Fibroblast of mammary gland (primary cell): Measurements from ENCODE around the gene MTUS2.

ENCODE experiments used
- DNase-seq: peaks from one replicate; pipeline ENCODE4 v3.0.0-alpha.2; 2010; ENCODE audit warnings: low read depth
- H3K4me3 ChIP-seq: 2 replicates; pipeline ENCODE4 v1.5.1; 2011; ENCODE audit warnings: low read depth, mild to moderate bottlenecking, low read length, moderate library complexity; ENCODE audit not compliant: control insufficient read depth
- TF ChIP-seq, protein P1 (sequence below): conservative IDR thresholded peaks from 2 replicates; pipeline ENCODE4 v1.5.1; 2011; ENCODE audit warnings: low read depth, low read length, inconsistent platforms; ENCODE audit not compliant: control insufficient read depth, insufficient read depth

MTUS2 gene

DNA sequence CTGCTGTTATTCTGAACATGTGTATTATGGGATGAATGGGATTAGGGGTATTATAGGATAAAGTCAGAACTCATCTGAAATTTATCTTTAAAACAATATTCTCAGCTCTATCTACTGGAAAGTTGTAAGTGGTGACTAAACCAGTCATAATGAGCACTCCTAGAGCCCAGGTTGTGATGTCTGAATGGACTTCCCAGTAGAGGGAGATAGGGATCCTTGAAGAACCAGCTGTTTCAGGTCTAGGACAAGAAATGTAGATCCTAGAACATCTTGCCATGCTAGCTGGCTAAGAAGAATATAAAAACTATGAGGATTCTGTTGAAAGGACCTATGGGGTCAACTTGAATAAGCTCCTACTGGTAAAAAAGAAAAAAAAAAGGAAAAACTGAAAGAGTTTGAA, 464.6 kb downstream of the MTUS2 start:
- peak; percentile 1 for DNase-seq
- TF ChIP-seq, protein P1, sequence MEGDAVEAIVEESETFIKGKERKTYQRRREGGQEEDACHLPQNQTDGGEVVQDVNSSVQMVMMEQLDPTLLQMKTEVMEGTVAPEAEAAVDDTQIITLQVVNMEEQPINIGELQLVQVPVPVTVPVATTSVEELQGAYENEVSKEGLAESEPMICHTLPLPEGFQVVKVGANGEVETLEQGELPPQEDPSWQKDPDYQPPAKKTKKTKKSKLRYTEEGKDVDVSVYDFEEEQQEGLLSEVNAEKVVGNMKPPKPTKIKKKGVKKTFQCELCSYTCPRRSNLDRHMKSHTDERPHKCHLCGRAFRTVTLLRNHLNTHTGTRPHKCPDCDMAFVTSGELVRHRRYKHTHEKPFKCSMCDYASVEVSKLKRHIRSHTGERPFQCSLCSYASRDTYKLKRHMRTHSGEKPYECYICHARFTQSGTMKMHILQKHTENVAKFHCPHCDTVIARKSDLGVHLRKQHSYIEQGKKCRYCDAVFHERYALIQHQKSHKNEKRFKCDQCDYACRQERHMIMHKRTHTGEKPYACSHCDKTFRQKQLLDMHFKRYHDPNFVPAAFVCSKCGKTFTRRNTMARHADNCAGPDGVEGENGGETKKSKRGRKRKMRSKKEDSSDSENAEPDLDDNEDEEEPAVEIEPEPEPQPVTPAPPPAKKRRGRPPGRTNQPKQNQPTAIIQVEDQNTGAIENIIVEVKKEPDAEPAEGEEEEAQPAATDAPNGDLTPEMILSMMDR, result no peak
- no peak overlapping the region for H3K4me3 ChIP-seq

DNA sequence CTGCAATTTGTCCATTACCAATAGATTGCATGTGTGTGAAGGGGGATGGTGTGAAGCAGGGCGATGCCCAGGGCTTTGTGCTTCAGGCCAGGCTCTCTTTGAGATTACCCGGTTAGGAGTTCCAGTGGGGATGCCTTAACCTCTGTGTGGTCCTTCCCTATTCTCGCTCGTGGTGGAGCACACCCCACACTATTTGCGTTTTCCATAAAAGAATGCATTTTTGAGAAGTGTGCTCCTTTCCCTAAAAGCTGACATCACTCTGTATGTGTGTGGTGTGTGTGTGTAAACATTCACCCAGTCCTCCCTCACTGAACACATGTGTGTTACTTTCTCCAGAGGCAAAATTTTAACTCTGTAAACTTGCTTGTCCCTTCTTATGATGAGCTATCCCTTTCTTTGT, 467.1 kb downstream of the MTUS2 start:
- TF ChIP-seq, protein P1, result no peak
- no peak for DNase-seq
- H3K4me3 ChIP-seq, result no peak overlapping the region

DNA sequence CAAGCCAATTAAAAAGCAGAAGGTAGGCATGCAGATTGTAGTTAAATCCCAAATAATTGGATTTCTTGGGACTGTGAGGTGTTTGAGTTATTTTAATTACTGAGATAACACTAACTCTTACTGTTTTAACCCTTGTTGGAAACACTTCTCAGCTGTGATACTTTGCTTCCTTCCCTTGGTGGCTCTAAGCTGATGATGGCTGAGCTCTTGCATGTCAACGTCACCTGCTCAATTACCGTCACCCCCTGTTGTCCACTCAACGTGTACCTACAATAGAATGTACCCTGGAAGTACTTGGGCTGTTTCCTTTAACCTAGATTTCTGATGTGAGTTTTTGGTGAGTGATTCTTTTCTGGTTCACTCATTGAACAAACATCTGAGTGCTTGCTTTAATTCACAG, 471.9 kb downstream of the MTUS2 start:
- TF ChIP-seq, protein P1, result no peak
- no peak for DNase-seq
- H3K4me3 ChIP-seq, result no peak overlapping the region

DNA sequence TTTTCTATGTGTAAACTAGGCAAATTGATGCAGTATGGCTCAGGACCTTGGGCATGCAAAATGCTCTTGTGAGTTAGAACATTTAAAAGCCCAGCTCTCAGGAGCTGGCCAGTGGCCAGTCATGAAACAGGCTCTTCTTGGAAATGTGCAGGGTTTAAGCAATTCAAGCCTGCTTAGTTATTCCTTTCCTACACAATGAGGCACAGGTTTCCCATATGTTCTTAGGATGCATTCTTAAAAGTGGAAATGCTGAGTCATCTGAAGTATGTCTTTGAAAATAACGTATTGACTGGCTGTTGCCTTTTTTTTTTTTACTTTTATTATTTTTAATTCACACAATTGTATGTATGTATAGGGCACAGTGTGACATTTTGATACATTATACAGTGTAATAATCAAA, 474.7 kb downstream of the MTUS2 start:
- TF ChIP-seq, protein P1, result no peak
- peak; percentile 1 for DNase-seq
- H3K4me3 ChIP-seq, result no peak overlapping the region

DNA sequence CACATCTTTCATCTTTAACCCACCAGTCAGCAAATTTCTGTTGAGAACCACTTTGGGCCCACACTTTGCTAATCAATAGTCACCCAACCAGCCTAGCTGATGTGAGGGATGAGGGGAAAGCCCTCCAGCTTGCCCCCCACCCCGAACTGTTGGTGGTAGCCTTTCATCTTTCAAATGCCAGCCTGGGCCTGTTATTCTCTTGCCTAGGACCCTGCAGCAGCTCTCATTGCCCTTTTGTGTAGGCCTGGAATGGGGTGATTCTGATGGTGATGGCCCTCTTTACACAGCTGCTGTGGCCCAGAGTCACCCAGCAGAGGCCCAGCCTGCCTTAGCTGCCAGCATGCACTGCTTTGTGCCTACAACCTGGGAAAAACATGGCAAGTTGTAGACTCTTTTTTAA, 480.9 kb downstream of the MTUS2 start:
- no peak for DNase-seq
- TF ChIP-seq, protein P1, result no peak
- H3K4me3 ChIP-seq, result no peak overlapping the region

DNA sequence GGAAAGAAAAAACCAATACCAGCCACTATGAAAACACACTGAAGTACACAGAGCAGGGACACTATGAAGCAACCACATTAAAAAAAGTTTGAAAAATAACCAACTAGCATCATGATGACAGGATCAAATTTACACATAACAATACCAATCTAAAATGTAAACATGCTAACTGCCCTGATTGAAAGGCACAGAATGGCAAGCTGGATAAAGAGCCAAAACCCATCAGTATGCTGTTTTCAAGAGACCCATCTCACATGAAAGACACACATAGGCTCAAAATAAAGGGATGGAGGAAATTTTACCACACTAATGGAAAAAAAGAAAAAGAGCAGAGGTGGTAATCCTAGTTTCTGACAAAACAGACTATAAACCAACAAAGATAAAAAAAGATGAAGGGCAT, 484.0 kb downstream of the MTUS2 start:
- no peak overlapping the region for H3K4me3 ChIP-seq
- no peak for DNase-seq
- TF ChIP-seq, protein P1, result no peak

DNA sequence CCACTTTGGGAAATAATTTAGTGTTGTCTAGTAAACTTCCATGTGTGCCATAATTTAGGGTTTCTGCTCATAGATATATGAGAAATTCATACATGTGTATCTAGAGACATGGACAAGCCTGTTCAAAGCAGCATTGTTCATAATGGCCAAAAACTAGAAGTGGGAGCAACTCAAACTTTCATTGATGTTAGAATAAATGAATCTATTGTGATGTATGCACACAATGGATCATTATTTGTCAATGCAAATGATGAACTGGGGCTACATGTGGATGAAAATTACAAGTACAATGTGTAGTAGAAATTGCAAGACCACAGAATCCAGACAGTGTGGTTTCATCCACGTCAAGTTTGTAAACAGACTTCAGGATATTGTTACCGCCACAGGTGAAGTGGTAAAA, 490.7 kb downstream of the MTUS2 start:
- TF ChIP-seq, protein P1, result no peak
- H3K4me3 ChIP-seq, result no peak overlapping the region
- no peak for DNase-seq
